ENCODE measurements around the gene ABCD1.

GRCh38 chrX:153687121-153688039, 37.3 kb upstream of the ABCD1 start, which contains the start of gene SLC6A8:
- TF ChIP-seq POLR2A (IDR thresholded peaks at IDR 0.05; ENCODE audit: low read depth, low read length) (no peak), TAF1 (IDR thresholded peaks at IDR 0.05; ENCODE audit: low read depth, low read length) (no peak), POLR2AphosphoS5 (IDR thresholded peaks at IDR 0.05; ENCODE audit: low read depth, low read length) (no peak), POU2F2 (IDR thresholded peaks at IDR 0.05; ENCODE audit: low read depth, low read length) (no peak), SPI1 (IDR thresholded peaks at IDR 0.05; ENCODE audit: low read depth, low read length) (no peak), PAX5 (IDR thresholded peaks at IDR 0.05; ENCODE audit: insufficient read depth, low read length, severe bottlenecking) (no peak)

Measured in GM12891 (cell line).